HCT116 (cell line): ENCODE data around the gene HERPUD1. TPM values are rescaled to one million over a fixed set of nuclear protein-coding genes. Genes with fewer than 3 reads are reported as not detected.

Experiments
- ATAC-seq: fragments of 200-7000 bp; cut with Tn5 transposase; 2 replicates; pipeline ENCODE4 v1.9.1; 2020; ENCODE audit warnings: mild to moderate bottlenecking, moderate library complexity
- BruUV-seq: library from RNA; stranded (reverse); fragments of 400-500 nt; replicated peaks from 2 replicates; lab custom pipeline; 2021; lab: Mats Ljungman, UMichigan
- CTCF ChIA-PET: fragments of 300-600 bp; sonication (Branson Sonifier 250); formaldehyde crosslinking; loops from one replicate; lab custom pipeline; 2021; ENCODE audit warnings: antibody characterized with exemption; lab: Charles Lee
- POLR2A ChIA-PET: fragments of 300-600, 350-600 bp; sonication (Branson Sonifier 250); formaldehyde crosslinking; loops from one replicate; lab custom pipeline; 2021; ENCODE audit warnings: antibody characterized with exemption; lab: Charles Lee
- RAD21 ChIA-PET, 2 experiments: fragments of 300-600 bp; sonication (Branson Sonifier 250); formaldehyde crosslinking; loops; one replicate each; lab custom pipeline; 2023; ENCODE audit warnings: low total read pairs in 2 of 2; ENCODE audit not compliant: uncharacterized antibody in 2 of 2, unreplicated experiment in 2 of 2, low non-redundant PET in 1 of 2; lab: Charles Lee
- DNase-seq: peaks from one replicate; pipeline ENCODE4 v3.0.0-alpha.2; 2010; ENCODE audit warnings: low read depth, low spot score
- H2AFZ ChIP-seq: fragments of 200-600 bp; shearing (Covaris generic), sonication (generic); 2 replicates; pipeline ENCODE4 v1.6.1; 2017; ENCODE audit warnings: low read depth, mixed run types, mixed read lengths, antibody characterized with exemption, low read length; ENCODE audit not compliant: poor library complexity, severe bottlenecking
- H3K27ac ChIP-seq: 2 replicates; pipeline ENCODE4 v1.5.1; 2012; ENCODE audit warnings: low read depth, low read length
- H3K27me3 ChIP-seq: fragments of 200-600 bp; sonication (generic); 2 replicates; pipeline ENCODE4 v1.6.1; 2016; ENCODE audit warnings: mixed run types, low read length, mixed read lengths; ENCODE audit not compliant: insufficient read depth
- H3K36me3 ChIP-seq, 2 experiments: fragments of 200-500 bp in 1 of 2; fragments of 200-600 bp in 1 of 2; sonication (Bioruptor generic) in 1 of 2; sonication (generic) in 1 of 2; 2 replicates each; pipeline versions ENCODE4 v1.5.1 to v1.6.1; 2014 to 2016; ENCODE audit warnings: low read length in 2 of 2, inconsistent platforms in 1 of 2, mixed read lengths in 1 of 2, mixed run types in 1 of 2; ENCODE audit not compliant: insufficient read depth in 2 of 2, control insufficient read depth in 1 of 2
- H3K4me1 ChIP-seq, 2 experiments: fragments of 200-600 bp in 1 of 2; sonication (generic) in 1 of 2; 2 replicates each; pipeline versions ENCODE4 v1.5.1 to v1.6.1; 2012 to 2017; ENCODE audit warnings: low read length in 2 of 2, inconsistent platforms in 1 of 2, mild to moderate bottlenecking in 1 of 2, mixed read lengths in 1 of 2, mixed run types in 1 of 2, moderate library complexity in 1 of 2; ENCODE audit not compliant: insufficient read depth in 2 of 2, control insufficient read depth in 1 of 2
- H3K4me2 ChIP-seq: fragments of 200-600 bp; sonication (generic); 2 replicates; pipeline ENCODE4 v1.6.1; 2017; ENCODE audit warnings: mixed run types, low read length, mixed read lengths
- H3K4me3 ChIP-seq, 2 experiments: fragments of 200-600 bp in 1 of 2; sonication (generic) in 1 of 2; replicated peaks in 1 of 2; 2 replicates each; pipeline ENCODE4 v1.5.1; 2011 to 2016; ENCODE audit warnings: low read length in 2 of 2, control low read depth in 1 of 2, low read depth in 1 of 2, mild to moderate bottlenecking in 1 of 2, mixed read lengths in 1 of 2, mixed run types in 1 of 2
- H3K79me2 ChIP-seq: fragments of 200-600 bp; sonication (generic); 2 replicates; pipeline ENCODE4 v1.6.1; 2017; ENCODE audit warnings: mild to moderate bottlenecking, mixed run types, low read length, moderate library complexity, mixed read lengths; ENCODE audit not compliant: insufficient read depth
- H3K9ac ChIP-seq: fragments of 200-600 bp; sonication (generic); 2 replicates; pipeline ENCODE4 v1.6.1; 2016; ENCODE audit warnings: low read length, mixed read lengths
- H3K9me2 ChIP-seq: fragments of 200-600 bp; sonication (generic), shearing (Covaris generic); 2 replicates; pipeline ENCODE4 v1.6.1; 2017; ENCODE audit warnings: mixed run types, mild to moderate bottlenecking, moderate library complexity; ENCODE audit not compliant: insufficient read depth
- H3K9me3 ChIP-seq, 2 experiments: fragments of 200-500 bp in 1 of 2; fragments of 200-600 bp in 1 of 2; sonication (Bioruptor generic) in 1 of 2; sonication (generic) in 1 of 2; 2 replicates each; pipeline ENCODE4 v1.6.1; 2014 to 2017; ENCODE audit warnings: low read length in 2 of 2, mixed read lengths in 2 of 2, inconsistent platforms in 1 of 2, low read depth in 1 of 2, mild to moderate bottlenecking in 1 of 2, mixed run types in 1 of 2, moderate library complexity in 1 of 2; ENCODE audit not compliant: control insufficient read depth in 1 of 2, insufficient read depth in 1 of 2
- H4K20me1 ChIP-seq: fragments of 200-600 bp; sonication (generic), shearing (Covaris generic); 2 replicates; pipeline ENCODE4 v1.6.1; 2017; ENCODE audit warnings: mixed run types, mild to moderate bottlenecking, moderate library complexity; ENCODE audit not compliant: insufficient read depth
- CBX3 ChIP-seq: IDR thresholded peaks from 2 replicates; pipeline ENCODE4 v1.6.1; 2012; ENCODE audit warnings: low read depth
- CEBPB ChIP-seq: IDR thresholded peaks from 2 replicates; pipeline ENCODE4 v1.6.1; 2012; ENCODE audit warnings: low read depth
- EGR1 ChIP-seq: IDR thresholded peaks from 2 replicates; pipeline ENCODE4 v1.6.1; 2012; ENCODE audit warnings: low read depth
- FOSL1 ChIP-seq: IDR thresholded peaks from 2 replicates; pipeline ENCODE4 v1.6.1; 2012; ENCODE audit warnings: low read depth
- JUND ChIP-seq: IDR thresholded peaks from 2 replicates; pipeline ENCODE4 v1.6.1; 2012
- POLR2A ChIP-seq: IDR thresholded peaks from 2 replicates; pipeline ENCODE4 v1.7.0; 2011; ENCODE audit warnings: borderline replicate concordance; ENCODE audit not compliant: insufficient read depth, insufficient read length; ENCODE audit errors: extremely low read depth
- ZNF274 ChIP-seq: fragments of 200-500 bp; sonication (Bioruptor generic); IDR thresholded peaks from 2 replicates; pipeline ENCODE4 v1.6.1; 2014; ENCODE audit warnings: mild to moderate bottlenecking, low read depth, low read length, inconsistent platforms
- intact Hi-C: fragments of 100-400 bp; cut with micrococcal nuclease; formaldehyde crosslinking; loops from 2 replicates; pipeline ENCODE4 v1.10.0; 2022
- total RNA-seq: library from RNA; stranded (reverse); gene quantifications from one replicate; pipeline ENCODE4 v1.2.1, GENCODE V29; 2021; ENCODE audit not compliant: unreplicated experiment
- TF ChIP-seq, protein P1 (sequence below): IDR thresholded peaks from 2 replicates; pipeline ENCODE4 v1.6.1; 2012; ENCODE audit warnings: low read depth
- TF ChIP-seq, protein P2 (sequence below), 3 experiments: fragments of 200-600 bp in 1 of 3; sonication (generic) in 1 of 3; IDR thresholded peaks in 2 of 3; conservative IDR thresholded peaks in 1 of 3; 2 replicates each; pipeline ENCODE4 v1.5.1; 2012 to 2017; ENCODE audit warnings: low read depth in 2 of 3, low read length in 2 of 3, antibody characterized with exemption in 1 of 3, borderline replicate concordance in 1 of 3, control low read depth in 1 of 3, mild to moderate bottlenecking in 1 of 3, mixed read lengths in 1 of 3, mixed run types in 1 of 3, moderate library complexity in 1 of 3; ENCODE audit not compliant: insufficient read depth in 1 of 3
- TF ChIP-seq, protein P3 (sequence below): IDR thresholded peaks from 2 replicates; pipeline ENCODE4 v1.6.1; 2011; ENCODE audit warnings: mild to moderate bottlenecking, low read length, moderate library complexity; ENCODE audit not compliant: insufficient replicate concordance; ENCODE audit errors: extremely low read depth
- TF ChIP-seq, protein P4 (sequence below): IDR thresholded peaks from 2 replicates; pipeline ENCODE4 v1.6.1; 2012

The HERPUD1 gene
- total RNA-seq, 1 experiment from 2014 or later, result 113 TPM

DNA sequence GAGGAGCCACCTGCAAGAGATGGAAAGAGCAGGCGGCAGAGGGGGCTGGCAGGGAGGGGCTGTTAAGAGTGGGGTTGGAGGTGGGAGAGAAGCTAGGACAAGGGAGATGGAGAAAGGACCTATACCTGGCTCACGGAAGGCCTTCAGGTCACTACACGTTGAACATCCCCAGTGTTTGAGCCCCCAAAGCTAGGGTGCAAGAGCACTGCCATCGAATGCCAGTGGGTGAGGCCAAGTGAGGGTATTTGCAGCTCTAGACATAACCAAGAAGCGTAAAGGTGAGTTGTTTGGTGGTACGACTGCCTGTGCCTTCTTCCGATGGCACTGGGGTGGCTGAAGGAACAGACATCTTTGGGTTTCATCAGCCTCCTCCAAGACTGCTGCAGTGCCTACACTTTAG is 17.0 kb upstream of the HERPUD1 start:
- H3K4me2 ChIP-seq, result no peak overlapping the region
- H3K4me3 ChIP-seq, result no peak overlapping the region
- H4K20me1 ChIP-seq, result no peaks in the 10 kb centered on the region
- CTCF ChIA-PET, result no interaction called here
- H3K79me2 ChIP-seq, result no peaks in the 10 kb centered on the region
- POLR2A ChIA-PET, result interaction anchor here (1.3 kb wide), 1 partner anchor 17 kb away, joined by 5 read pairs; the partner anchor contains the start of gene HERPUD1
- ATAC-seq, result no peak
- TF ChIP-seq, protein P1, sequence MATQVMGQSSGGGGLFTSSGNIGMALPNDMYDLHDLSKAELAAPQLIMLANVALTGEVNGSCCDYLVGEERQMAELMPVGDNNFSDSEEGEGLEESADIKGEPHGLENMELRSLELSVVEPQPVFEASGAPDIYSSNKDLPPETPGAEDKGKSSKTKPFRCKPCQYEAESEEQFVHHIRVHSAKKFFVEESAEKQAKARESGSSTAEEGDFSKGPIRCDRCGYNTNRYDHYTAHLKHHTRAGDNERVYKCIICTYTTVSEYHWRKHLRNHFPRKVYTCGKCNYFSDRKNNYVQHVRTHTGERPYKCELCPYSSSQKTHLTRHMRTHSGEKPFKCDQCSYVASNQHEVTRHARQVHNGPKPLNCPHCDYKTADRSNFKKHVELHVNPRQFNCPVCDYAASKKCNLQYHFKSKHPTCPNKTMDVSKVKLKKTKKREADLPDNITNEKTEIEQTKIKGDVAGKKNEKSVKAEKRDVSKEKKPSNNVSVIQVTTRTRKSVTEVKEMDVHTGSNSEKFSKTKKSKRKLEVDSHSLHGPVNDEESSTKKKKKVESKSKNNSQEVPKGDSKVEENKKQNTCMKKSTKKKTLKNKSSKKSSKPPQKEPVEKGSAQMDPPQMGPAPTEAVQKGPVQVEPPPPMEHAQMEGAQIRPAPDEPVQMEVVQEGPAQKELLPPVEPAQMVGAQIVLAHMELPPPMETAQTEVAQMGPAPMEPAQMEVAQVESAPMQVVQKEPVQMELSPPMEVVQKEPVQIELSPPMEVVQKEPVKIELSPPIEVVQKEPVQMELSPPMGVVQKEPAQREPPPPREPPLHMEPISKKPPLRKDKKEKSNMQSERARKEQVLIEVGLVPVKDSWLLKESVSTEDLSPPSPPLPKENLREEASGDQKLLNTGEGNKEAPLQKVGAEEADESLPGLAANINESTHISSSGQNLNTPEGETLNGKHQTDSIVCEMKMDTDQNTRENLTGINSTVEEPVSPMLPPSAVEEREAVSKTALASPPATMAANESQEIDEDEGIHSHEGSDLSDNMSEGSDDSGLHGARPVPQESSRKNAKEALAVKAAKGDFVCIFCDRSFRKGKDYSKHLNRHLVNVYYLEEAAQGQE, result no peak
- TF ChIP-seq, protein P2, sequence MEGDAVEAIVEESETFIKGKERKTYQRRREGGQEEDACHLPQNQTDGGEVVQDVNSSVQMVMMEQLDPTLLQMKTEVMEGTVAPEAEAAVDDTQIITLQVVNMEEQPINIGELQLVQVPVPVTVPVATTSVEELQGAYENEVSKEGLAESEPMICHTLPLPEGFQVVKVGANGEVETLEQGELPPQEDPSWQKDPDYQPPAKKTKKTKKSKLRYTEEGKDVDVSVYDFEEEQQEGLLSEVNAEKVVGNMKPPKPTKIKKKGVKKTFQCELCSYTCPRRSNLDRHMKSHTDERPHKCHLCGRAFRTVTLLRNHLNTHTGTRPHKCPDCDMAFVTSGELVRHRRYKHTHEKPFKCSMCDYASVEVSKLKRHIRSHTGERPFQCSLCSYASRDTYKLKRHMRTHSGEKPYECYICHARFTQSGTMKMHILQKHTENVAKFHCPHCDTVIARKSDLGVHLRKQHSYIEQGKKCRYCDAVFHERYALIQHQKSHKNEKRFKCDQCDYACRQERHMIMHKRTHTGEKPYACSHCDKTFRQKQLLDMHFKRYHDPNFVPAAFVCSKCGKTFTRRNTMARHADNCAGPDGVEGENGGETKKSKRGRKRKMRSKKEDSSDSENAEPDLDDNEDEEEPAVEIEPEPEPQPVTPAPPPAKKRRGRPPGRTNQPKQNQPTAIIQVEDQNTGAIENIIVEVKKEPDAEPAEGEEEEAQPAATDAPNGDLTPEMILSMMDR (IDR thresholded peaks at IDR 0.05 in 2 of 3, conservative IDR thresholded peaks at IDR 0.05 in 1 of 3; ENCODE audit: borderline replicate concordance in 1 of 3, insufficient read depth in 1 of 3, low read depth in 2 of 3, low read length in 2 of 3), result no peak
- TF ChIP-seq JUND (no peak), CBX3 (no peak), ZNF274 (no peak), CEBPB (no peak), FOSL1 (no peak), EGR1 (no peak), POLR2A (no peak)
- TF ChIP-seq, protein P3, sequence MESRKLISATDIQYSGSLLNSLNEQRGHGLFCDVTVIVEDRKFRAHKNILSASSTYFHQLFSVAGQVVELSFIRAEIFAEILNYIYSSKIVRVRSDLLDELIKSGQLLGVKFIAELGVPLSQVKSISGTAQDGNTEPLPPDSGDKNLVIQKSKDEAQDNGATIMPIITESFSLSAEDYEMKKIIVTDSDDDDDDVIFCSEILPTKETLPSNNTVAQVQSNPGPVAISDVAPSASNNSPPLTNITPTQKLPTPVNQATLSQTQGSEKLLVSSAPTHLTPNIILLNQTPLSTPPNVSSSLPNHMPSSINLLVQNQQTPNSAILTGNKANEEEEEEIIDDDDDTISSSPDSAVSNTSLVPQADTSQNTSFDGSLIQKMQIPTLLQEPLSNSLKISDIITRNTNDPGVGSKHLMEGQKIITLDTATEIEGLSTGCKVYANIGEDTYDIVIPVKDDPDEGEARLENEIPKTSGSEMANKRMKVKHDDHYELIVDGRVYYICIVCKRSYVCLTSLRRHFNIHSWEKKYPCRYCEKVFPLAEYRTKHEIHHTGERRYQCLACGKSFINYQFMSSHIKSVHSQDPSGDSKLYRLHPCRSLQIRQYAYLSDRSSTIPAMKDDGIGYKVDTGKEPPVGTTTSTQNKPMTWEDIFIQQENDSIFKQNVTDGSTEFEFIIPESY, result no peak
- TF ChIP-seq, protein P4, sequence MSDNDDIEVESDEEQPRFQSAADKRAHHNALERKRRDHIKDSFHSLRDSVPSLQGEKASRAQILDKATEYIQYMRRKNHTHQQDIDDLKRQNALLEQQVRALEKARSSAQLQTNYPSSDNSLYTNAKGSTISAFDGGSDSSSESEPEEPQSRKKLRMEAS, result no peak
- intact Hi-C loops, result no loop called here
- H2AFZ ChIP-seq, result no peak overlapping the region
- no peak for DNase-seq
- no peaks in the 10 kb centered on the region for H3K36me3 ChIP-seq
- no peaks in the 10 kb centered on the region for H3K4me1 ChIP-seq
- 0 out of 2 replicates have a peak, but pooled peaks cover 7% of the 10 kb centered on the region for H3K27me3 ChIP-seq
- no peak overlapping the region for H3K9ac ChIP-seq
- RAD21 ChIA-PET, result no interaction called here
- H3K9me3 ChIP-seq, result no peaks in the 10 kb centered on the region
- H3K9me2 ChIP-seq, result no peaks in the 10 kb centered on the region
- no peak overlapping the region for H3K27ac ChIP-seq
- no TSS peak for BruUV-seq
